GM21381 (cell line): Measurements from ENCODE around the gene HMCN2.

ENCODE experiments used
- ATAC-seq: cut with Tn5 transposase; IDR thresholded peaks from one replicate; pipeline ENCODE4 v1.9.1; 2021; ENCODE audit warnings: mild to moderate bottlenecking, moderate library complexity; ENCODE audit not compliant: unreplicated experiment

HMCN2 gene

DNA sequence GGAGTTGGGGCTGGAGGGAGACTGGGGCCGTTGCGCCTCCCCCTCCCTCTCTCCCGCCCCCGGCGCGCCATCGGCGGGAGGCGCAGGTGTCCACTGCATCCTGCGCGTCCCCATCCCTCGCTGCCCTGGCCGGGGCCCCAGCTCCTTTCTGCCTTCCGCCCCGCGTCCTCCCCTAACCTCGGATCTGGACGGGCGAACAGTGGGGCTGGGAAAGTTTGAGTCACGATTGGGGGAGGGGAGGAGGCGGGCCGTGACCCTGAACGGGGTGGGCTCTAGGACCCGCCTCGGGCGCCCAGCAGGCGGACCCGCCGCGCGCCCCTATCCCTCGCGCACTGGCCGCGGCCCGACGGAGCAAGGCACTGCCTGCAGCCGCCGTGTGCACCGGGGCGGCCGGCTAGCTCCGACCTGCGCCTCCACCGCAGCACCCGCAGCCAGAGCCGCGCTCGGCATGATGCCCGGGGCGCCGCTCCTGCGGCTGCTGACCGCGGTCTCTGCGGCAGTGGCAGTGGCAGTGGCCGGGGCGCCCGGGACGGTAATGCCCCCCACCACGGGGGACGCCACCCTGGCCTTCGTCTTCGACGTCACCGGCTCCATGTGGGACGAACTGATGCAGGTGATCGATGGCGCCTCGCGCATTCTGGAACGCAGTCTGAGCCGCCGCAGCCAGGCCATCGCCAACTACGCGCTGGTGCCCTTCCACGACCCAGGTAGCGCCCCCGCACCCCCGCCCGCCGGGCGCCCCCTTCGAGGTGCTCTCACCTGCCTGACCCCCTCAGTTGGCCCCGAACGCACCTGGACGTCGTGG, at the start of gene HMCN2:
Gene HMCN2 (plus strand): TSS at position 330 of the 805 bp plus-strand sequence. CDS start 119 bp downstream, at position 449.
- ATAC-seq: no peak

- ATAC-seq: no peak
These were observed 47.7 kb upstream of the HMCN2 start for GRCh38 chr9:130217838-130218237.

- ATAC-seq: no peak
These were observed 45.9 kb upstream of the HMCN2 start for GRCh38 chr9:130219661-130220096.

- ATAC-seq: no peak
These were observed 45.2 kb upstream of the HMCN2 start for GRCh38 chr9:130220352-130220751.

DNA sequence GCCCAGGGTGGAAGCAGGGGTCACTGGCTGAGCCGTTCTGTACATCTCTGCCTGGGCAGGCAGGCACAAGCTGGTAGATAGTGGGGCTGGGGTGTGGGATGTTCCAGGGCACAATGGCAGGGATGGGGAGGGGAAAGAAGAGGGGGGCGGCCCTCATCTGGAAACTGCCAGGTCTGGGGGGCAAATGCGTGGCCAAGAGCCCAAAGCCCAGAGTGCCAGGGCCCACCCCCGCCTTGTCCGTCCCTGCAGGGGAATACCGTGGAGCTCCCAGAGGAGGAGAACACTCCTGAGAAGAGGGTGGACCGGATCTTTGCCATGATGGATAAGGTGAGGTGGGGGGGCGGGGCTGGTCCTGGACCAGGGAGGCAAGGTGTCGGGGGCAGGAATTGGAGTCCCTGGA, 42.7 kb upstream of the HMCN2 start:
- no peak for ATAC-seq

DNA sequence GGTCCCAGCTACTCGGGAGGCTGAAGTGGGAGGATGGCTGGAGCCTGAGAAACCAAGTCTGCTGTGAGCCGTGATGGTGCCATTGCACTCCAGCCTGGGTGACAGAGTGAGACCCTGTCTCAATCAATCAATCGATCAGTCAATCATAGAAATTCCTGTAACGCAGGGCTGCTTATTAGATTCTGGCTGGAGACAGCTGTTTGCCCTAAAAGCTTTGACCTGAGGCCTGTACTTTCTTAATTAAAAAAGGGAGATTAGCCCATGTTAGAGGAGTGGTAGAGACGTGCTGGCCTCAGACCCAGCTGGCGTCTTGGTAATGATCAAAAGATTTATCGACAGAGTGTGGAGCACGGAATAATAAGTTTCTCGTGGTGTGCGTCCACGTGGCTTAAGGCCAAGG, 40.5 kb upstream of the HMCN2 start:
- ATAC-seq: no peak

DNA sequence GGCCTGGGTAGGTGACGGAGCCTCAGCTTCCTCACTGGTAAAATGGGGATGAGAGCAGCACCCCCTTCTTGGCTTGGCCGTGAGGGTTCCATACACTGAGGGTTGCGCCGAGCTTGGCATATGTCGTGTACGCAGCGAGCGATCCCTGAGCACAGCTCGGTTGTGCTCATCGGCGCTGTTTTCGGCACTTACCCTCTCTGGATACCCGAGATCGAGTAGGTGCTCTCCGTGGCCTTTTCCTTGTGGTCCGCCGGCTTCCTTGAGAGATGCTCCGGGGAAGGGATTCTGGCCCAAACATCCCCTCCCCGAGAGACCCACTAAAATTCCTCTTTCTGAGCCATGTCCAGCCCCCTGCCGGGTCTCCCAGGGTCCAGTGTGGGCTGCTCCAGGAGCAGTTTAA, 40.0 kb upstream of the HMCN2 start:
- no peak for ATAC-seq

- no peak for ATAC-seq
These were observed 39.4 kb upstream of the HMCN2 start for GRCh38 chr9:130226112-130226511.

- no peak for ATAC-seq
These were observed 37.7 kb upstream of the HMCN2 start for GRCh38 chr9:130227833-130228232.

- ATAC-seq: no peak
These were observed 35.8 kb upstream of the HMCN2 start for GRCh38 chr9:130229759-130230158.

GRCh38 chr9:130230631-130231030, 34.9 kb upstream of the HMCN2 start:
- ATAC-seq: no peak

GRCh38 chr9:130232899-130233586, 32.5 kb upstream of the HMCN2 start:
- ATAC-seq: no peak

DNA sequence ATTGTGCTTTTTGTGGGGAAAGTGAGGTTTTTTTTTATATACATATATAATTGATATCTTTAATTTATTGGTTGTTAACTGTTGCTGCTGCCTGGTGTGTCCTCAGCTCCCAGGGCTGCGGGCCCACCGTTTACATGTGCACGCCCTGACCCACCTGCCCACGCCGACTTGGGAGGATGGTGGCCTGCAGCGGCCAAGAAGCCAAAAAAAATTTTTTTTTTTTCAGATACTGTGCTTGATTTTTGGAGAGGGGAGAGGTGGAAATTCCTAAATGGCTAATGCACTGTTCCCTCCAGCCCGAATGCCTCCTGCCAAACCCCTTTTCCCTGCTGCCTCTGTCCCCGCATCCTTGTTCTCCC, 32.0 kb upstream of the HMCN2 start:
- ATAC-seq: no peak

- ATAC-seq: no peak
These were observed 31.0 kb upstream of the HMCN2 start for GRCh38 chr9:130234340-130235260.

- no peak for ATAC-seq
These were observed 29.8 kb upstream of the HMCN2 start for GRCh38 chr9:130235558-130236435.

DNA sequence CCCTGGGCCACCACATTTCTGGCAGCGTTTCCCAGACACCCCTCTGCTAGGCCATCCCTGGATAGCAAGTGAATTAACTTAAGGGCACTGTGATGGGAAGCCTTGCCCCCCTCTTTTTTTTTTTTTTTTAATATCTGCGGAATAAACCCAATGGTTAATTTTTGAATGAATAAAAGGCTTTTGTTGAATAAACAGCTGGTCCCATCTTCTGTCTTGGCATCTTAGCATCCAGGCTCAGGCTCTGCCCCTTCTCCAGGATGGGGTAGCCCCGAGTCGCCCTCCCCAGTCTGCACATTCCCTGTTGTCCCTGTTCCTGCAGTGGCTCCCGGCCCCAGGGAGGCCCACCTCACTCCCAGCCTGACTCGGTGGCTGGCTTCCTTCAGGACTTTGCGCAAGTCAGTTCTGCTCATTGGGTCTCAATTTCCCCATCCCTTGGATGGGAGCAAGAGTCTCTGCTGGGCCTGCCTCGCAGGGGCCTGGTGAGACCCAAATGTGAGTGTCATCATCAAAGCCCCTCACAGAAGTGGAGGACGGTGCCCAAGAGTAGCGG, 29.0 kb upstream of the HMCN2 start:
- ATAC-seq: no peak

DNA sequence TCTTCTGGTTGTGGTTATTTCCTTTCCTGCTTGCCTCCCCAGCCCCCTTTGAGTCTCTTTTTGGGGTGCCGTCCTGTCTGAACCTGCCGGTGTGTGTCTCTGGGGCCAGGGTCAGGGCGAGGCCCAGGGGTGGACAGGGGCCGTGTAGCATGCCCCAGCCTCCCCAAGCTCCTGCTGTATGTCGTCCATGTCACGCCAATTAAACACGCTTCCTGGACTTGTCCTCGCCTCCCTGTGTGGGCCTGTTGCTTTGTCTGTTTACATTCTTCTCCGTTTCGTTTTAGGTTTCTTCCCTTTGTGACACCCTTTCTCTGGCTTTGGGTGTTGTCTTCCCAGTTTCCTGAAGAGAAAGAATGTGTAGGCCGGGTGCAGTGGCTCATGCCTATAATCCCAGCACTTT, 28.5 kb upstream of the HMCN2 start:
- ATAC-seq: no peak

GRCh38 chr9:130237763-130238524, 27.6 kb upstream of the HMCN2 start:
- ATAC-seq: no peak

GRCh38 chr9:130239363-130239695, 26.2 kb upstream of the HMCN2 start:
- ATAC-seq: no peak
